GM19468 (cell line): ENCODE data around the gene RNF40.
"Not testable (repeated sequence)": the region's sequence is repeated elsewhere in the genome, so short reads cannot be mapped to it uniquely, and the experiment has no call there.

Experiments
- ATAC-seq: cut with Tn5 transposase; IDR thresholded peaks from one replicate; pipeline ENCODE4 v1.9.1; 2021; ENCODE audit warnings: mild to moderate bottlenecking, moderate library complexity, moderate number of reproducible peaks; ENCODE audit not compliant: unreplicated experiment; ENCODE audit errors: extremely low read depth

RNF40 gene

GRCh38 chr16:30805370-30806169 lies 43.4 kb downstream of the RNF40 start:
- ATAC-seq, result no peak

- ATAC-seq, result no peak
These were observed 46.0 kb downstream of the RNF40 start for GRCh38 chr16:30808146-30808545.

- ATAC-seq, result not testable (repeated sequence)
These were observed 46.8 kb downstream of the RNF40 start for GRCh38 chr16:30808890-30809426.

GRCh38 chr16:30809675-30810074 lies 47.6 kb downstream of the RNF40 start:
- ATAC-seq, result not testable (repeated sequence)

GRCh38 chr16:30813821-30814189 lies 51.7 kb downstream of the RNF40 start:
- ATAC-seq, result no peak

- ATAC-seq, result no peak
These were observed 54.6 kb downstream of the RNF40 start for GRCh38 chr16:30816769-30817168.

GRCh38 chr16:30820952-30821421 lies 58.9 kb downstream of the RNF40 start:
- ATAC-seq, result no peak

GRCh38 chr16:30821441-30821840 lies 59.3 kb downstream of the RNF40 start:
- not testable (repeated sequence) for ATAC-seq

GRCh38 chr16:30821891-30822290 lies 59.8 kb downstream of the RNF40 start:
- ATAC-seq, result no peak
